ENCODE data around the gene C19orf47. TPM values are rescaled to one million over a fixed set of nuclear protein-coding genes. Genes with fewer than 3 reads are reported as not detected.

Gene C19orf47
- total and polyA plus RNA-seq, 8 donors: 0.58 to 59.7 (median 8.6) TPM

DNA sequence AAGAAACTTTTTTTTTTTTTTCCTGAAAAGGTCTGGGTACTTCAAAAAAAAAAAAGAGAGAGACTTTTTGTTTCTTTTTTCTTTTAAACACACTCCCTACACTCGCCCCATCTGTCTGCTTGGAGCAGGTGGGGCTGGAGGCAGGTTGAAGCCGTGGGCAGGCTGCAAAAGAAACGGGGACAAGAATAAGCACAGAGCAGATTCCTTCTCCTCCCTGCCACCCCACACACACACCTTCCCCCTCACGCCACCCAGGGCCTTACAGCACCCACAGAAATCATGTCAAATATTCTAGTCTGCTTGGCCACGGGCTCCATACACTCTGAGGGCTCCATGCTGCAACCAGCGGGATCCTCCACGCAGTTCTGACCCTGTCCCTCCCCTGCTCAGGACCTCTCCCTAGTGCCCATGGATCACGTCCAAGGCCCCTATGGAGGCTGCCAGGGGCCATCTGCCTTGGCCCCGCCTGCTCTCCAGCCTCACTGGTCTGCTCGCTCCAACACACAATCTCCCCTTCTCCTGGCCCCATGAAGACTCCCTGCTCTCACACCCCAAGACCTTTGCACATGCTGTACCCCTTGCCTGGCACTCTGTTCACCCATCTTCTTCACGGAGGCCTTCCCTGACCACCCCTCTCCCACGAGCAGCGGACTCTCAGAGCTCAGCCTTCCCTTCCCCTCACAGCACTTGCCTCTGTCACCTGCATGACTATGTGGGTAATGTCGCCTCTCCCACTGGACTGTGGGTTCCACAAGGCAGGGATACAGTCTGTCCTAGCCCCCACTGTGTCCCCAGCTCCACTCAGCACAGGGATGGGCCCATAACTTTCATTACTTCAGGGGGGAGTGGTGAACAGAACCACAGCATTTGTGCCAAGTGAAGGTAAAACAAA is 74.5 kb downstream of the C19orf47 start:
- TF ChIP-seq, protein P1, sequence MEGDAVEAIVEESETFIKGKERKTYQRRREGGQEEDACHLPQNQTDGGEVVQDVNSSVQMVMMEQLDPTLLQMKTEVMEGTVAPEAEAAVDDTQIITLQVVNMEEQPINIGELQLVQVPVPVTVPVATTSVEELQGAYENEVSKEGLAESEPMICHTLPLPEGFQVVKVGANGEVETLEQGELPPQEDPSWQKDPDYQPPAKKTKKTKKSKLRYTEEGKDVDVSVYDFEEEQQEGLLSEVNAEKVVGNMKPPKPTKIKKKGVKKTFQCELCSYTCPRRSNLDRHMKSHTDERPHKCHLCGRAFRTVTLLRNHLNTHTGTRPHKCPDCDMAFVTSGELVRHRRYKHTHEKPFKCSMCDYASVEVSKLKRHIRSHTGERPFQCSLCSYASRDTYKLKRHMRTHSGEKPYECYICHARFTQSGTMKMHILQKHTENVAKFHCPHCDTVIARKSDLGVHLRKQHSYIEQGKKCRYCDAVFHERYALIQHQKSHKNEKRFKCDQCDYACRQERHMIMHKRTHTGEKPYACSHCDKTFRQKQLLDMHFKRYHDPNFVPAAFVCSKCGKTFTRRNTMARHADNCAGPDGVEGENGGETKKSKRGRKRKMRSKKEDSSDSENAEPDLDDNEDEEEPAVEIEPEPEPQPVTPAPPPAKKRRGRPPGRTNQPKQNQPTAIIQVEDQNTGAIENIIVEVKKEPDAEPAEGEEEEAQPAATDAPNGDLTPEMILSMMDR (IDR thresholded peaks at IDR 0.05): no peak
- TF ChIP-seq POLR2A (IDR thresholded peaks at IDR 0.05) (no peak), POLR2AphosphoS5 (IDR thresholded peaks at IDR 0.05) (no peak), EP300 (IDR thresholded peaks at IDR 0.05) (no peak)
- intact Hi-C loops (cut with DNase I; ENCODE audit: low total_unique reads): no loop called here
- Histone ChIP-seq H3K9me3 (no peaks in the 10 kb centered on the region), H3K27ac (no peak overlapping the region), H3K27me3 (no peaks in the 10 kb centered on the region), H3K4me3 (no peak overlapping the region), H3K4me1 (peaks cover 24 to 76% (median 50%) of the 10 kb centered on the region in 4 donors), H3K36me3 (peaks cover 0 to 25% (median 17%) of the 10 kb centered on the region in 4 donors)
- no peak for DNase-seq
- 54 to 72% (median 64%) methylated on average over 14 of the region's 14 CpGs for WGBS, 5 donors

DNA sequence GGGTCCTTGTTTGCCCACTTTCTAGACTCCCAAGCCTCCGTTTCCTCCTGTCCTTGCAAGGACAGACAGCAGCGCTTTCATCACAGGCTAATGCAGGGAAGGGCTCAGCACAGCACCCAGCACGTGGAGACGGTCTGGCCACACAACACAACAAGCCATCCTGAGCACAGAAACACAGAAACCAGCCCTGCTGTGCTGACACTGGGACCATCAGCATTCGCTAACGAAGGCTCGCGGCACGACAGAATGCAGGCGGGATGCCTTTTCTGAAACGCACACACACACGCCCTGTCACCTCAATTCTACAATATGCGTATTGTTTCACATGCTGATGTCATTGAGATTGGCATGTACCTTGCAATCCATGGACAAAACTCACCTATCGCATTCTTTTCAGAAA is 75.9 kb downstream of the C19orf47 start:
- intact Hi-C loops (cut with DNase I; ENCODE audit: low total_unique reads): no loop called here
- peaks cover 0 to 33% (median 24%) of the 10 kb centered on the region in 4 donors for H3K36me3 ChIP-seq

GRCh38 chr19:40271706-40272105 is 76.5 kb downstream of the C19orf47 start:
- TF ChIP-seq POLR2AphosphoS5 (IDR thresholded peaks at IDR 0.05) (no peak), POLR2A (IDR thresholded peaks at IDR 0.05) (no peak), EP300 (IDR thresholded peaks at IDR 0.05) (no peak)
- TF ChIP-seq, protein P1 (IDR thresholded peaks at IDR 0.05): no peak
- intact Hi-C loops (cut with DNase I; ENCODE audit: low total_unique reads): no loop called here
- H3K4me3 ChIP-seq: no peak overlapping the region
- WGBS, 5 donors: 90 to 97% (median 91%) methylated on average over 4 of the region's 4 CpGs
- no peaks in the 10 kb centered on the region for H3K9me3 ChIP-seq
- no peaks in the 10 kb centered on the region for H3K27me3 ChIP-seq
- H3K27ac ChIP-seq: no peak overlapping the region
- peaks cover 23 to 76% (median 47%) of the 10 kb centered on the region in 4 donors for H3K4me1 ChIP-seq
- H3K36me3 ChIP-seq: peaks cover 0 to 33% (median 24%) of the 10 kb centered on the region in 4 donors
- no peak for DNase-seq

More for the DNA sequence above, 75.9 kb downstream of the C19orf47 start:
- Histone ChIP-seq H3K4me1 (peaks cover 23 to 76% (median 47%) of the 10 kb centered on the region in 4 donors), H3K27me3 (no peaks in the 10 kb centered on the region), H3K4me3 (no peak overlapping the region), H3K9me3 (no peaks in the 10 kb centered on the region), H3K27ac (no peak overlapping the region)
- DNase-seq: no peak
- TF ChIP-seq, protein P1 (IDR thresholded peaks at IDR 0.05): no peak
- TF ChIP-seq POLR2AphosphoS5 (IDR thresholded peaks at IDR 0.05) (no peak), POLR2A (IDR thresholded peaks at IDR 0.05) (no peak), EP300 (IDR thresholded peaks at IDR 0.05) (no peak)
- 92 to 93% (median 92%) methylated on average over 14 of the region's 14 CpGs for WGBS, 5 donors

DNA sequence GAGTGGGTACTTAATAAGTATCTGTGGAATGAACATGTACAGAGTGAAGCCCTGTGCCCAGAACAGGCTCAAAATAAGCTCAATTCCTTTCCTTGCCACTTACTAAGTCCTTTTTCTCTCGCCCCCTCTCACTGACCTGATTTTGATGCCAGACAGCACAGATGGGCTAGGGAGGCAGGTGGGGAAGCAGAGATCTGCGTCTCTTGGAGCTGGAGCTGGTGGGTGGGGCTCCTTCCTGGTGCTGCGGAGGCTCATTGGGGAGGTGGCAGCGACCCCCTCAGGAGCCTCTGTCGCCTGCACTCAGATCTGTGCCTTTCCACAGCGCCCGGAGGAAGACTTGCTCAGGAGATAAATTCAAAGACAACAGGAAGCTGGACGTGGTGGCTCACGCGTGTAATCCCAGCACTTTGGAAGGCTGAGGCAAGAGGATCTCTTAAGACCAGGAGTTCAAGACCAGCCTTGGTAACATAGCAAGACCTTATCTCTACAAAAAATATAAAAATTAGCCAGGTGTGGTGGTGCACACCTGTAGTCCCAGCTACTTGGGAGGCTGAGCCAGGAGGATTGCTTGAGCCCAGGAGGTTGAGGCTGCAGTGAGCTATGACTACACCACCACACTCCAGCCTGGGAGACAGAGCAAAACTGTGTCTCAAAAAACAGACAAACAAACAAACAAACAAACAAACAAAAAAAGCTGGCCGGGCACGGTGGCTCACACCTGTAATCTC is 77.7 kb downstream of the C19orf47 start:
- Histone ChIP-seq H3K36me3 (peaks cover 0 to 33% (median 24%) of the 10 kb centered on the region in 4 donors), H3K9me3 (no peaks in the 10 kb centered on the region), H3K27ac (no peak overlapping the region), H3K4me1 (peaks cover 23 to 76% (median 48%) of the 10 kb centered on the region in 4 donors), H3K4me3 (no peak overlapping the region), H3K27me3 (no peaks in the 10 kb centered on the region)
- no peak for DNase-seq
- TF ChIP-seq, protein P1 (IDR thresholded peaks at IDR 0.05): no peak
- TF ChIP-seq POLR2AphosphoS5 (IDR thresholded peaks at IDR 0.05): no peak
- TF ChIP-seq POLR2A (IDR thresholded peaks at IDR 0.05): no peak
- TF ChIP-seq EP300 (IDR thresholded peaks at IDR 0.05): no peak
- 85 to 89% (median 87%) methylated on average over 12 of the region's 12 CpGs for WGBS, 5 donors
- intact Hi-C loops (cut with DNase I; ENCODE audit: low total_unique reads): no loop called here
